Brain pericyte (primary cell): ENCODE results near the gene ARHGAP23.
"Not testable (repeated sequence)": the region's sequence is repeated elsewhere in the genome, so short reads cannot be mapped to it uniquely, and the experiment has no call there.

Experiments
- DNase-seq: peaks from one replicate; pipeline ENCODE4 v3.0.0-alpha.2; 2012; ENCODE audit warnings: low read depth, low spot score

Gene ARHGAP23

DNA sequence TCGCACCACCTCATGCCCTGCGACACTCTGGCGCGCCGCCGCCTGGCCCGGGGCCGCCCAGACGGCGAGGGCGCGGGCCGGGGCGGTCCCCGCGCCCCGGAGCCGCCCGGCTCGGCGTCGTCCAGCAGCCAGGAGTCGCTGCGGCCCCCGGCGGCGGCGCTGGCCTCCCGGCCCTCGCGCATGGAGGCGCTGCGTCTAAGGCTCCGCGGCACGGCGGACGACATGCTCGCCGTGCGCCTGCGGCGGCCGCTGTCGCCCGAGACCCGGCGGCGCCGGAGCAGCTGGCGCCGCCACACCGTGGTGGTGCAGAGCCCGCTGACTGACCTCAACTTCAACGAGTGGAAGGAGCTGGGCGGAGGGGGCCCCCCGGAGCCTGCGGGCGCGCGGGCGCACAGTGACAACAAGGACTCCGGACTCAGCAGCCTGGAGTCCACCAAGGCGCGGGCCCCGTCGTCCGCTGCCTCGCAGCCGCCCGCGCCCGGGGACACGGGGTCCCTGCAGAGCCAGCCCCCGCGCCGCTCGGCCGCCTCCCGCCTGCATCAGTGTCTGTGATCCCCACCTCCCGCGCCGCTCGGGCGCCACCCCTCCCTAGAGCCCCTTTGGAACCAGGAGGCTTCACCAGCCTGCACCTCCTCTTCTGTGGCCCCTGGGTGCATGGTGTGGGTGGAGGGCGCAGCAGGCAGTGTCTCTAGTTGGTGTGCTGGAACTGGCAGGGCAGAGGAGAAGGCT lies 82.3 kb downstream of the ARHGAP23 start:
- DNase-seq: no peak

DNA sequence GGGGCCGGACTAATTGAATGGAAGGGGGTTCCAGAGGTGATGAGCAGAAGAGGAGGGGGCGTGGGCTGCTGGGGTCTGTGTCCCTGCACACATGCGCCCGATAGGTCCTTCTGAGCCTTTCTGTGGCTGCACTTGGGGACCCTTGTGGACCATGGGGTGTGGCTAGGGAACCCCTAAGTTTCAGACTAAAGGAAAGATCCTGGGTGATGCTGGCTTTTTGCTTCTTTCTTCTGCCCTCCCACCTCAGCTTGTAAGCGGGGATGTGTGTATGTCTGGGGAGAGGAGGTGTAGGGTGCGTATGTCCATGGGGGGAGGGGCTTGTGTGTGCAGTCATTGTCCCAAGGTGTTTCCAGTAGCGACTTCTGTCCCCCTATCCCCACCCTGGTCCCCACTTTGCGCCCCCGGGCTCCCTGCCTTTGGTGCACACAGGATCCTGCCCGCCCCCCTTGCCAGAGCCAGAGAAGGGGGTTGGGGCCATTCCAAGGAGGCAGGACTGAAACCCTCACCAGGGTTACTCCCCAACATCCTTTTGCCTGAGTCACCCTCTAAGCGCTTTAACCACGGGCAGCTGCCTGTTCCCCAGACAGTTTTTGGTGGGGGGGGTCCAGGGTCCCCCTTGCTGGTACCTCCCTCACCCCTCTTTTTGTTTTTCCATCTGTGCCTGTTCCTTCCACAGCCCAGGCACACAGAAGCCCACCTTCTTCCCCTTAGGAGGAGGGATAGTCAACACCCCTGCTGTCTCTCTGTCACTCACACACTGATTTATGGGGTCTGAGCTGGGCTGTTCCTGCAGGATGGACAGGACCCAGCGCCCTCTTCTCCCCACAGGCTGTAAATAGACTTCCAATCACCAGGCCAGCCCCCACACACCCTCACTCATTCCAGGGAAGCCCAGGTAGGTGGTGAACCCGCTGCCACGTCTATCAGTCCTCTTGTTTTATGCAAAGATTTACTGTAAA lies 83.2 kb downstream of the ARHGAP23 start:
- DNase-seq: no peak

DNA sequence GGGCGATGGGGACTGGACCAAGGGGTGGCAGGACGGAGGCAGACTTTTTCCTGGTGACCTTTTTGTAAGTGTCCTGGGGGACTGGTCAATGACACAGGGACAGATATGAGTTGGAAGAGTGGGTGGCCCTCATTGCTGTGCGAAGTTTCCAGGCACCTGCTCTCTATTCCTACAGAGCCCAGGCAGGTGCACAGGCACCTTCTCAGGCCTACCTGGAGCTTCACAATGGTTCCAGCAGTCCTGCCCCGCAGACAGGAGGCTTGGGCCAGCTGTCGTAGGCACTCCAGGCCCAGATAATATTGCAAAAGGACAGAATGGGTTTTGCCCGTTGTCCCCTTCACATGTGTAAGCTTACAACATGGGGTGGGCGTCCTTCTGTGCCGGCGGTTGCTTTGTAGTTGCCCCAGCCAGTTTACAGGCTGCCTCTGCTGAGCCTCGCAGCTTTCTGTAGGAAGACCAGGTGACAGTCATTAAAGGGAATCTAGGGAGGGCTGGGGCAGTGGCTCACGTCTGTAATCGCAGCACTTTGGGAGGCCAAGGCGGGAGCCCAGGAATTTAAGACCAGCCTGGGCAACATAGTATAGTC lies 84.3 kb downstream of the ARHGAP23 start:
- DNase-seq: no peak

DNA sequence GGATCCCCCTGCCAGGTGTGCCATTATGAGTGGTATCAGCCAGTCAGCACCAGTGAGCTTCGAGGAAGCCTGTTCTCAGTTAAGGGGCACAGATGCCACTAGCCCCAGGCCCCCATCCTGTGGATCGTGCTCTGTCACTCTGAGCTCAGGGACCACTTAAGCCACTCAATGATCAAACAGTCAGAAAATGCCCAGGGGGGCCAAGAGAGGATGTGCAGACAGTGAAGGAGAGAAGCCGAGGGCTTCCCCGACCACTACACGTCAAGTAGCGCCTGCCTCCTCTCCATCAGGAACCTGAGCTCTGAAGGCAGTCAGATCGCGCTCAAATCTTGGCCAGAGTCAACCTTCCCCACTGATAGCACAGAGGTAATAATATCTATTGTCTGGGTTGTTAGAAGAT lies 98.3 kb downstream of the ARHGAP23 start:
- not testable (repeated sequence) for DNase-seq

DNA sequence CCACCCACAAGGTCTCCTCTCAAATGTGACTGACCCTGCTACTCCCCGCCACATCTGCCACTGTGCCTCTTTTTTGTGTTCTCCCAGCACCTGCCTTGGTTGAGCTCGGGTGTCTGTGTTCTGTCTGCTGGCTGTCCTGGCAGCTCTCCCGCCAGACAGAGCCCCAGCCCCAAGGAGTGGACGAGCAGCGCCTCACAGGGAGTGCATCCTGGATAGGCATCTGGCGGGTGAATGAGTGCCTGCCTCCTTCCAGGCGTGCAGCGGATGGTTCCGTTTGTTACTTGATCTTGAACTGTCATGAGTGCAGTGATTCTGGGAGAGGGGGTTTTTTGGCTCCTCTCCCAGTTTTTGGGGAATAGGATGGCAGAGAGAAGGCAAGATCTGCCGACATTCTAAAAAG lies 99.9 kb downstream of the ARHGAP23 start:
- DNase-seq: not testable (repeated sequence)

DNA sequence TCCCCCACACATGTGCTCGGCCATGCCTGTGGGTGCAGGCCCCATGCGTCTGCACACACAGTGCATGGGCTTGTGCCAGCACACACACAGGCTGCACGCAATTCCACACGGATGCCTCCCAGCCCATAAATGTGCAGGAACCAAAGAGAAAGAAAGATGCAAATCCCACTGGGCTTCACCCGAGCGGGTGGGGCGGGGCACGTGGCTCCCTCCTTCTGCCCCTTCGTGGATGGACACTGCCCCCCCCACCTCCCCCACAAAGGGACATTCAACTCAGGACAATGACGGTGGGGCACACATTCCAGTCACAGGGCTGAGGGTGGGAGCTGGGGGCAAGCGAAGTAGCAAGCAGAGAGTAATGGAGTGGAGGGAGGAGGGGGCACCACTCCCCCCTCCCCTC lies 102.6 kb downstream of the ARHGAP23 start:
- DNase-seq: not testable (repeated sequence)

DNA sequence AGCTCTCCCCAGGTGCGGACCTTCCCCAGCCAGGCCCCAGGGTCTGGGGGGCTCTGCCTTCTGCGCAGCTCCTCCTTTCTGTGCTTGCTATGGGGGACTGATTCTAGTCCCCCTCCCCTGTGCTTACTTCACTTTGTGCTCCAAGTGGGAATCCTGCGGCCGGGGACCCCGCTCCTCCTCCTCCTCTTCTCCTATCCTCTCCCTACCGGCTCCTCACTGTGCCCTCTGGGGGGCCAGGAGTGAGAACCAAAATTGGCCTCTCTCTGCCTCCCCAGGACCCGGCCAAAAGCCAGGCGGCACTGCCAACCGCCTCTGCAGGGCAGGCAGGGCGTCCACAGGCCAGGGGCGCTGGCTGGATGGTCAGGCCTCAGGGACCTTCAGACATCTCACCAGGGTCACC lies 103.5 kb downstream of the ARHGAP23 start:
- DNase-seq: not testable (repeated sequence)

DNA sequence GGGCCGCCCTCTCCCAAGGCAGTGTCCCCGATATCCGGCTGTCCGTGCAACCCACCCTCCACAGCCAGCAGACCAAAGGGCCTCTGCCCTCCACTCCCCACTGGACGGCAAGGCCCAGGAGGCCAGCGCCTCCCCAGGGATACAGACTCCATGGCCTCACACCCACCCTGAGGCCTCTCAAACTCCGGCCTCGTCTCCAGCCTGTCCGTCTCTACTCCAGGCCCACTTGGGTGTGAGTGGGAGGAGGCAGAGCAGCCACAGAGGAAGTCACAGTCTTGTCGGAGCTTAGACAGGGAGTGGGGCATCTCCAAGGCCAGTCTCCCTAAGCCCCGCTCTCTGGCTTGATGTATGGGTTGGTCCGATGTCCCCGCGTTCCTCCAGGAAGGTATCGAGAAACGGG lies 104.2 kb downstream of the ARHGAP23 start:
- no peak for DNase-seq

DNA sequence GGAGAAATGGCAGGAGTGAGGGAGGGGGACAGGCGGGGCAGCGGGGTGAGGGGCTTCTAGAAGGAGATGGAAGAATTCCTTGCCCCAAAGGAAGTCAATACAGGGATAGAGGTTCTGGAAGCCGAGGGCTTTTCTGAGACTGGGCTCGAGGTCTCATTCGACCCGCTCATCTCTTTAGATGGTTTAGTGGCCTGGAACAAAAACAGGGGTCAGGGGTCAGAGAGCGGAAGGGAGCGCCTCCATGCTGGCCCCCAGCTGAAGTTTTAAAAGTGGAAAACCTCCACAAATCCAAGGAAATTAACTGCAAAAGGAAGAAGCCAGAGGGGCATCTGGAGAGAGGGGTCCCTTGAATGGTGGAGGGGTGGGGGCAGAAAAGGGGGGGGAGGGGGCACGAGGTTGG lies 105.0 kb downstream of the ARHGAP23 start:
- no peak for DNase-seq

DNA sequence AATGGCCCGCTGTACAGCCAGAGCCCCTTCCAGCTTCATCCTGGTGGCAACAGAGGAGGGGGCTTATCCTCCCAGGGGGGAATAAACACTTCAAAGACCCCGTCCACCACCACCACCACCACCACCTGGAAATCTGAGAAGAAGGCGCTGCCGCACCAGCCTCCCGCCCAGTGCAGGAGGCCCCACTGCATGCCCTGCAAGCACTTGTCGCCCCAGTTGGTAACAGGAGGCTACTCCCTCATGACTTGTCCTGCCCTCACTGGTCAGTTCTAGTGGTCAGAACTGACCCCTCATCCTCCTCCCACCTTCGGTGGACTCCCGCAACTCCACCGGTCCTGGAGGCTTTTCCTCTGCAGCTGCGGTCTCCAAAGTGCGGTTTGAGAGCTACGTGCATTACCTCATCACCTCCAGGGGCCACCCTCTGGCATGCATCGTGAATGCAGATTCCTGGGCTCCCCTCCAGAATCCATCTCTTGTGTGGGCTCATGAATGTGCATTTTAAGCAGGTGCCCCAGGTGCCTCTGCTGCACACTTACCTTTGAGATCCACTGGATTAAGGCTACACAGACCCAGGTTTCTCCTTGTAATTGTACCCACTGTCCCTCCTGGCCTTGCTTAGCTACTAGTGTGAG lies 105.7 kb downstream of the ARHGAP23 start:
- DNase-seq: no peak

DNA sequence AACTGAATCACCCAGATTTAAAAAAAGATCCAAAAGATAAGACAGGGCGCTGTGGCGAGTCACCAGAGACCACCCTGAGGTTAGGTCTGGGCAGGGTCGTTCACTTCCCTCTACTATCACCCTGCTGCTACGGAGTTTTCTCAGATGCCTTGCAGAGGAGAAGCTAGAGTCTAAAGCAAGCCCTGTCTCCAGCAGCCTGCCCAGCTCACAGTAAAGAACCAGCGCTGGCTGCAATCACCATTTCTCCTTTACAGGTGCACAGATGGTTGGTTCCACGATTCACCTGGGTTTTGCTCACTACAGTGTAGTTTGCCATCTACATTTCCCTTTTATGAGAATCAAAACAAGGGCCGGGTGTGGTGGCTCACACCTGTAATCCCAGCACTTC lies 106.2 kb downstream of the ARHGAP23 start:
- DNase-seq: no peak

DNA sequence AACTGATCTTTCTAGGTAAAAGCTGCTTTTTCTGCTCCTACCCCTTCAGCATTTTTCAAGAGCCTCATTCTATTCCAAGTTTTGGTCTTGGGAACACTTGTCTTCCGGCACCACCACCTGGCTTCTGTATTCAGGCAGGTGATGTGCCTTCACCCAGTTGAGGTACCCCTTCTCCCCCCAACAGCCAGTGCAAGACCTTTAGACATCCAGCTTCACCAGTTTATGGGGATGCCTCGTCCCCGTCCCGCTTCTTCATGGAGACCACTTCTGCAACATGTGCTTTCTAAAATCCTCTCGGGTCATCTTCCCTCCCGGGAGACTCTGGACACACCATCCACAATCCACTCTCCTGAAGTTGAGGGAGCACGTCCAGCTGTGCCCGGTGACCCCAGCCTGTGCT lies 107.6 kb downstream of the ARHGAP23 start:
- DNase-seq: no peak

DNA sequence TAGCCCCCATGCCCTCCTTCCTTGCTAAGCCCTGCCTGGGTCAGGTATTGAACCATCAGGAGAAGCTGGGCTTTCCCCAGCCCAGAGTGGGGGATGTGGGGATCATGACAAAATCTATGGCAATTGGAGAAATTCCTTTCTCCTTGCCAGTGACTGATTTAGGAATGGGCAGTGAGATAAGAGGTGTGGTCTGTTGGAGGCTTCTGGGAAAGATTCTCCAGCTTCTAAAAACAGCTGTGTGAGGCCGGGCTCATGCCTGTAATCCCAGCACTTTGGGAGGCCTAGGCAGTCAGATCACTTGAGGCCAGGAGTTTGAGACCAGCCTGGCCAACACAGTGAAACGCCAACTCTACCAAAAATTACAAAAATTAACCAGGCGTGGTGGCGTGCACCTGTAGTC lies 108.4 kb downstream of the ARHGAP23 start:
- DNase-seq: no peak

DNA sequence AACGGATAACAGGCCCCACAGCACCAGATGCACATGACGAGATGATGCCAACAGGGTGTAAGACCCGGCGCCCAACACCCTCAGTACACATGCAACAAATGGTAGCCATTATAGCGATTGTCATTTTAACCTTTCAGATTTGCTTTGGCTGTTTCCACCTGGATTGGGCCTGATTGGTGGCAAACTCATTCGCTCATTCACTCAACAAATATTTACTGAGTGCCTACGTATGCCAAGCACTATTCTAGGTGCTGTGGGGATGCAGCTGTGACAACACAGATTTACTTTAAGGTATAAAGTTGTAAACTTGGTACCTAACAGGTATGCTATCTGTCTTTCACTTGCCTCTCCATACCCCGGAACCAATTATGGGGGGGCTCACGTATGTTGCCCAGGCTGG lies 110.6 kb downstream of the ARHGAP23 start:
- DNase-seq: no peak

DNA sequence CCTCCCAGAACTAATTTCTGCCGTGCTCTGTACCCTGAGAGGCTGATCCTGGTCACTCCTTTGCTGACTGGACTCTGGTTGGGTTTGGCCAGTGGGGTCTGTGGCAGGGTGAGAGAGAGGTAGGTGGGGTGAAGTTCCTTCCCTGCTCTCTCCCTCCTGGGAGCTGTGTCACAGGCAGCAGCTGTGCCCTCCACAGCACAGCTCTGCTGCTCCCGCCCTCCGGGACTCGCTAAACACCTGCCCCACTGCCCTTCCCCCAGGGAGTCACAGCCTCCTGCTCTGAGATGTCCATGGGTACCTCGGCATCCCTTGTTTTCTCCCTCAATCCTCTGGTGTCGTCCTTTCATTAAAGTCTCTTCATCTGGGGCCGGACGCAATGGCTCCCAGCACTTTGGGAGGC lies 111.1 kb downstream of the ARHGAP23 start:
- no peak for DNase-seq

DNA sequence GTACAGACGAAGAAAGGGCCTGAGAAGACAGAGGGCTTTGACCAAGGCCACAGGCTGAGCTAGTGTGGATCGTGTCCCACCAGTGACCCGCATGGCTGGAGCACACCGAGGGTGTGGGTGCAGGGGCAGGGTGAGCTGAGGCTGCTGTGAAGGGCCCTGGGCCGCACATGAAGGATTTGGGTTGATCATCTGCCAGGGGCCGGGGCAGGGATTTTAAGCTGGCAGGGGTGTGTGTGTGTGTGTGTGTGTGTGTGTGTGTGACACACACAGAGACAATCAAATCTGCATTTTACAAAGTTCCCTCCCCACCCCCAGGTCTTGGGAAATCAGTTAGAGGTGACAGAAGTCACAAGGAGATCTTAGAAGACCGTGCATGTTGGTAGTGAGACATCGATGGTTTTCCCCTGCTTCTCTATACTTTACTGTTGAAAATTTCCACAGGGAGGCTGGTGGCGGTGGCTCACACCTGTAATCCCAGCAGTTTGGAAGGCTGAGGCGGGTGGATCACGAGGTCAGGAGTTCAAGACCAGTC lies 112.3 kb downstream of the ARHGAP23 start:
- no peak for DNase-seq

DNA sequence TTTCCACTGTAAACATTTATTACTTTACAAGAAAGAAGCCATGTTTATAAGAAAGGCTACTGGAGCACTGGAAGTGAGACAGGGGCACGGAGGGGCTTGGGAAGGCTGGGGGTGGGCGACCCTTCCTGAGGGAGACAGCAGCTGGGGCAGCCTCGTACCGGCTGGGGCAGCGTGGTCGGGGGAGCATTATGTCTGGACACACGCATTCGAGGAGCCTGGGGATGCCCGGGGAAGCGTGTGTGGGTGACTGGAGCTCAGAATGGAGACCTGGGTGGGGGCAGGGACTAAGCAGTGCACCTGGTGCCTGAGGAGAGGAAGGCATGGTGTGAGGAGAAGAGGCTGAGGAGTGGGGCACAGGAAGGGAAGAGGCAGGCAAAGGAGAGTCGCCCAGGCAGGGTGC lies 113.0 kb downstream of the ARHGAP23 start:
- no peak for DNase-seq

DNA sequence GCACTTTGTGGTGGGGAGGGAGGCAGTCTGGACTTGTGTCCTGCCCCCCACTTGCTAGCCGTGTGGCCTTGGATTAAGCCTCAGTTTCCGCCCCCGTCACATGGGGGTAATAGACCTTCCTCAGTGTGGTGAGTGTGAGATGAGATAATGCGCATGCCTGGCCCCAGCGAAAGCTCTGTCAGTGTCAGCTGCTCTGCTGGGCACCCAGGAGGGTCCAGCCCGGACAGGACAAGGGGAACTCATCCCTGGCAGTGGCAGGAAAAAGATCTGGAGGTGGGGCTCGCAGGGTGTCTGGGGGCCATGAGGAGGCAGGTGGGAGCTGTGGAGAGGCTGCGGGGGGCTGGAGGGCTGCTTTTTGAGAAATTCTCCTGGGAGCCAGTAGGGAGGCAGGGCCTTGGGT lies 114.0 kb downstream of the ARHGAP23 start:
- DNase-seq: no peak

DNA sequence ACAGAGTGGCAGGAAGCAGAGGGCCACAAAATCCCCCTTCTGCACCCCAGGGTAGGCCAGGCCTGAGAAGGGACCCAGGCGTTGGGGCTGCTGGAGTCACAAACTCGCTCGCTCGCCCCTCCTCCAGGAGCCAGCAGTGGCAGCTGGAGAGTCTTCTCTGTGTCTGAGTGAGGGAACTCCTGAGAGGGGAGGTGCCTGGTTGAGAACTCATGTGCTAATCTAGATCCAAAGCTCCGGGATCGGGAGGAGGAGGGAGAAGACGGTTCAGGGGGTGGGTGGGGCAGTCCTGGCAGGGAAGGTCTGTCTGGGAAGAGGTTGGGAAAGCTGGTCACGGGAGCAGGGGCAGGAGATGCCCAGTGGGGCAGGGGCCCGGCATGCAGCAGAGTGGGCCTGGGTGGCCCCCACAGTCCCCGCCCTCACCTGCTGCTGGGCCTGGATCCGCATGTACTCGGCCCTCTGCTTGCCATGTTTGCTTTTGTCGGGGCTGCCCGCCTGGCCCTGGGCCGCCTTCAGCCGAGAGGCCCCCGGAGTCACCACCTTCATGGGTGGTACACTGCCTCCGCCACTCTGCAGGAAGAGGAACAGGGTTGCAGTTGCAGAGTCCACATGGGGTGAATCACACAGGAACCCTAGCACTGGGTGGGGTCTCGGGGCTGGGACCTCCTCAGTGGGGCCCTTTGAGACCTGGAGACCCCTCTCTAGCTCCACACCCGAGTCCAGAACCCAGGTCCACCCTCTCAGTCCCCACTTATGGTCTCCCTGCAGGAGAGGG lies 115.3 kb downstream of the ARHGAP23 start:
- DNase-seq: no peak

DNA sequence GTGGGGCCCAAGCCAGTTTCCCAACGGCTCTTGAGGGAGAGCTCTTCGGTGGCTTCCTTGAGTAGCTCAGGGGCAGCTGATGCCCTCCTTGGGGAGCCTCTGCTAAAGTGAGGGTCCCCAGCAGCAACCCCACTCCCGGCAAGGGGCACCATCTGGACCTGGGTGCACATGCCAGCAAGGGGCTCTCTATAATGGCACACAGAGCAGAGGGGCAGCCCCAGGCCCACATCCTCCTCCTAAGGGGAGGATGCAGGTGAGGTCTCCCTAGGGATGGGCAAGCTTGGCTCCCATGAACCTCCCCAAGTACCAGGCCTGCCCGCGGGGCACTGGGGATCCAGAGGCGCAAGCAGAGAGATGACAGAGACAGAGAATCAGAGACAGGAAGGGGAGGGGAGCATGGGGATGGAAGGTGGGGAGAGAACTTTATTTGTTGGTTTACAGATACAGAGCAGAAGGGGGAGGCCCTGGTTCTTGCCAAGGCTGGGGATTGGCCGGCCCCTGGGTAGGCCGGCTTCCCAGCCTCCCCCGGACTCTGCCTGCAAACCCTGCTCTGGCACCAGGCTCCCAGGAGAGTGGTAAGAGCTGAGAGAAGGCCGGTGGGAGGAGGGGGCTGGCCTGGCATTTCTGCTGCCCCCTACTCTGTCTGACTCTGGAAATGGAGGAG lies 116.0 kb downstream of the ARHGAP23 start:
- DNase-seq: no peak

DNA sequence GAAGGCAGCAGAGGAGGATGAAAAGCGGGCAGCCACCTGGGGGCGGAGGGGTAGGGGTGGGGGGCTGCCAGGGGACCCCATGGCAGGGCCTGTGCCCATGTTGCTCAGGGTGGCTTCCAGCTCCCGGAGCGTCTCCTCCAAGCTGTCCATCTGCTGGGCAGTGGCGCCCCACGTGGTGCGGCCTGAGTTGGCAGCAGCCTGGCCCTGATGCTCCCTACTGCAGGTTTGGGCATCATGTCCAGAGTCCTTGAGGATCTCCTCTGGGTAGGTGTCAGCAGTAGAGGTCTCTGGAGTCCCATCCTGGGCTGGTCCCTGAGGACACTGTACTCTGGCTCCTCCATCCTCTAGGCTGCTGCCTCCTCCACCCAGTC lies 116.6 kb downstream of the ARHGAP23 start:
- no peak for DNase-seq
